Neural cell (in vitro differentiated cells): Measurements from ENCODE around the gene CCNK. TPM values are rescaled to one million over a fixed set of nuclear protein-coding genes. Genes with fewer than 3 reads are reported as not detected.

Experiments used
- H2AFZ ChIP-seq: fragments of 200-600, 300-800 bp; sonication (generic), shearing (Covaris generic); 2 replicates; pipeline ENCODE4 v1.6.0; 2014; ENCODE audit warnings: low read depth, mild to moderate bottlenecking, antibody characterized with exemption, low read length, moderate library complexity
- H3F3A ChIP-seq: fragments of 200-600 bp; shearing (Covaris generic); 2 replicates; pipeline ENCODE4 v1.6.1; 2016; ENCODE audit warnings: mild to moderate bottlenecking, moderate library complexity, mixed read lengths, antibody characterized with exemption, low read length; ENCODE audit not compliant: insufficient read depth, poor library complexity, severe bottlenecking
- H3K27ac ChIP-seq: fragments of 200-600, 300-800 bp; sonication (generic), shearing (Covaris generic); 2 replicates; pipeline ENCODE4 v1.5.1; 2014; ENCODE audit warnings: mild to moderate bottlenecking, low read length, moderate library complexity
- H3K27me3 ChIP-seq: fragments of 300-800, 200-600 bp; sonication (generic), shearing (Covaris generic); 2 replicates; pipeline ENCODE4 v1.6.0; 2014; ENCODE audit warnings: mild to moderate bottlenecking, low read depth, low read length, moderate library complexity; ENCODE audit not compliant: insufficient read depth
- H3K36me3 ChIP-seq: fragments of 300-800, 200-600 bp; sonication (generic), shearing (Covaris generic); 2 replicates; pipeline ENCODE4 v1.5.1; 2014; ENCODE audit warnings: mild to moderate bottlenecking, antibody characterized with exemption, low read length, moderate library complexity; ENCODE audit not compliant: insufficient read depth
- H3K4me2 ChIP-seq: fragments of 300-800, 200-600 bp; sonication (generic), shearing (Covaris generic); 2 replicates; pipeline ENCODE4 v1.6.0; 2014; ENCODE audit warnings: mild to moderate bottlenecking, low read length
- H3K4me3 ChIP-seq: fragments of 300-800, 200-600 bp; sonication (generic), shearing (Covaris generic); 2 replicates; pipeline ENCODE4 v1.5.1; 2014; ENCODE audit warnings: mild to moderate bottlenecking, low read length, moderate library complexity
- H3K79me2 ChIP-seq: fragments of 200-600 bp; shearing (Covaris generic); replicated peaks from 2 replicates; pipeline ENCODE4 v1.6.0; 2014; ENCODE audit warnings: mild to moderate bottlenecking, low read length, moderate library complexity; ENCODE audit not compliant: insufficient read depth
- H3K9ac ChIP-seq: fragments of 300-800, 200-600 bp; sonication (generic), shearing (Covaris generic); 2 replicates; pipeline ENCODE4 v1.6.1; 2016; ENCODE audit warnings: mild to moderate bottlenecking, low read length, mixed read lengths
- H3K9me2 ChIP-seq: fragments of 200-600 bp; shearing (Covaris generic); 2 replicates; pipeline ENCODE4 v1.6.1; 2016; ENCODE audit warnings: mild to moderate bottlenecking, low read length, mixed read lengths; ENCODE audit not compliant: insufficient read depth
- H3K9me3 ChIP-seq: fragments of 200-600, 300-800 bp; sonication (generic), shearing (Covaris generic); 2 replicates; pipeline ENCODE4 v1.6.1; 2016; ENCODE audit warnings: mild to moderate bottlenecking, mixed run types, low read length, moderate library complexity, mixed read lengths
- H4K20me1 ChIP-seq: fragments of 200-600 bp; shearing (Covaris generic); 2 replicates; pipeline ENCODE4 v1.6.1; 2016; ENCODE audit warnings: mild to moderate bottlenecking, mixed run types; ENCODE audit not compliant: insufficient read depth
- EP300 ChIP-seq: fragments of 450-650 bp; conservative IDR thresholded peaks from 2 replicates; pipeline ENCODE4 v1.6.1; 2014; ENCODE audit warnings: antibody characterized with exemption, mild to moderate bottlenecking, moderate library complexity; ENCODE audit not compliant: poor library complexity, severe bottlenecking
- EZH2 ChIP-seq: fragments of 200-600, 300-800 bp; shearing (Covaris generic), sonication (generic); IDR thresholded peaks from 2 replicates; pipeline ENCODE4 v1.6.1; 2014; ENCODE audit warnings: antibody characterized with exemption, low read length, borderline replicate concordance, mild to moderate bottlenecking; ENCODE audit not compliant: insufficient read depth, poor library complexity, severe bottlenecking
- MXI1 ChIP-seq: fragments of 450-650 bp; conservative IDR thresholded peaks from 2 replicates; pipeline ENCODE4 v1.6.1; 2014; ENCODE audit warnings: antibody characterized with exemption, mild to moderate bottlenecking; ENCODE audit not compliant: poor library complexity, severe bottlenecking
- POLR2AphosphoS5 ChIP-seq: IDR thresholded peaks from 2 replicates; pipeline ENCODE4 v1.6.1; 2012
- RAD21 ChIP-seq: fragments of 450-650 bp; conservative IDR thresholded peaks from 2 replicates; pipeline ENCODE4 v1.6.1; 2014; ENCODE audit warnings: antibody characterized with exemption, mild to moderate bottlenecking, moderate library complexity
- SMC3 ChIP-seq: fragments of 450-650 bp; conservative IDR thresholded peaks from 2 replicates; pipeline ENCODE4 v1.6.1; 2014; ENCODE audit warnings: antibody characterized with exemption, mild to moderate bottlenecking, moderate library complexity; ENCODE audit not compliant: poor library complexity
- TAF1 ChIP-seq: IDR thresholded peaks from 2 replicates; pipeline ENCODE4 v1.6.1; 2012; ENCODE audit warnings: low read depth
- polyA plus RNA-seq: library from polyadenylated mRNA; depleted of rRNA; stranded (reverse); fragments of >200 nt; gene quantifications from 2 replicates; pipeline ENCODE4 v1.2.3, GENCODE V29; 2014
- TF ChIP-seq, protein P1 (sequence below): IDR thresholded peaks from 2 replicates; pipeline ENCODE4 v1.6.1; 2012; ENCODE audit warnings: borderline replicate concordance
- TF ChIP-seq, protein P2 (sequence below): fragments of 450-650 bp; IDR thresholded peaks from 2 replicates; pipeline ENCODE4 v1.5.1; 2014; ENCODE audit warnings: antibody characterized with exemption, mild to moderate bottlenecking, moderate library complexity; ENCODE audit not compliant: poor library complexity, severe bottlenecking

Gene CCNK
- polyA plus RNA-seq, 1 donor from 2014 or later, result 11.2 TPM

DNA sequence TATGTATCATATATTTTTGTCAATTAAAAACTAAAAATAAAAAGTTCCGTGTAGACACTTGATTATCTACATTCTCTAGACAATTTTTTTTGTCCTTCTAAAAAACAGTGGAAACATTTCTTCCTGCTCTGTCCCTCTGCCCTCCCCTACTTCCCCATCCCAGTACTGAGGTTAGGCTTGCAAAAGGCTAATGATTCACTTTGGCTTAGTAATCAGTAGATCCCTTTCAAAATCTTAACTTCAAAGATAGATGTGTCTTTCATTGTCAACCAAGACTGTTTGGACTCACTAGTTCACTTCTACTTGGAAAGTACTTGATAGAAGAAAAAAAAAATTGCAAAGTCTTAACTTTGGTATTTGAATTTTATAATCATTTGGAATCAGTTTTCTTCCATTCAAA is 4.3 kb upstream of the CCNK start:
- no peak overlapping the region for H3K4me3 ChIP-seq
- H3K9me2 ChIP-seq, result no peaks in the 10 kb centered on the region
- no peak for TF ChIP-seq RAD21
- TF ChIP-seq MXI1, result no peak
- TF ChIP-seq, protein P1, sequence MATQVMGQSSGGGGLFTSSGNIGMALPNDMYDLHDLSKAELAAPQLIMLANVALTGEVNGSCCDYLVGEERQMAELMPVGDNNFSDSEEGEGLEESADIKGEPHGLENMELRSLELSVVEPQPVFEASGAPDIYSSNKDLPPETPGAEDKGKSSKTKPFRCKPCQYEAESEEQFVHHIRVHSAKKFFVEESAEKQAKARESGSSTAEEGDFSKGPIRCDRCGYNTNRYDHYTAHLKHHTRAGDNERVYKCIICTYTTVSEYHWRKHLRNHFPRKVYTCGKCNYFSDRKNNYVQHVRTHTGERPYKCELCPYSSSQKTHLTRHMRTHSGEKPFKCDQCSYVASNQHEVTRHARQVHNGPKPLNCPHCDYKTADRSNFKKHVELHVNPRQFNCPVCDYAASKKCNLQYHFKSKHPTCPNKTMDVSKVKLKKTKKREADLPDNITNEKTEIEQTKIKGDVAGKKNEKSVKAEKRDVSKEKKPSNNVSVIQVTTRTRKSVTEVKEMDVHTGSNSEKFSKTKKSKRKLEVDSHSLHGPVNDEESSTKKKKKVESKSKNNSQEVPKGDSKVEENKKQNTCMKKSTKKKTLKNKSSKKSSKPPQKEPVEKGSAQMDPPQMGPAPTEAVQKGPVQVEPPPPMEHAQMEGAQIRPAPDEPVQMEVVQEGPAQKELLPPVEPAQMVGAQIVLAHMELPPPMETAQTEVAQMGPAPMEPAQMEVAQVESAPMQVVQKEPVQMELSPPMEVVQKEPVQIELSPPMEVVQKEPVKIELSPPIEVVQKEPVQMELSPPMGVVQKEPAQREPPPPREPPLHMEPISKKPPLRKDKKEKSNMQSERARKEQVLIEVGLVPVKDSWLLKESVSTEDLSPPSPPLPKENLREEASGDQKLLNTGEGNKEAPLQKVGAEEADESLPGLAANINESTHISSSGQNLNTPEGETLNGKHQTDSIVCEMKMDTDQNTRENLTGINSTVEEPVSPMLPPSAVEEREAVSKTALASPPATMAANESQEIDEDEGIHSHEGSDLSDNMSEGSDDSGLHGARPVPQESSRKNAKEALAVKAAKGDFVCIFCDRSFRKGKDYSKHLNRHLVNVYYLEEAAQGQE, result no peak
- TF ChIP-seq, protein P2, sequence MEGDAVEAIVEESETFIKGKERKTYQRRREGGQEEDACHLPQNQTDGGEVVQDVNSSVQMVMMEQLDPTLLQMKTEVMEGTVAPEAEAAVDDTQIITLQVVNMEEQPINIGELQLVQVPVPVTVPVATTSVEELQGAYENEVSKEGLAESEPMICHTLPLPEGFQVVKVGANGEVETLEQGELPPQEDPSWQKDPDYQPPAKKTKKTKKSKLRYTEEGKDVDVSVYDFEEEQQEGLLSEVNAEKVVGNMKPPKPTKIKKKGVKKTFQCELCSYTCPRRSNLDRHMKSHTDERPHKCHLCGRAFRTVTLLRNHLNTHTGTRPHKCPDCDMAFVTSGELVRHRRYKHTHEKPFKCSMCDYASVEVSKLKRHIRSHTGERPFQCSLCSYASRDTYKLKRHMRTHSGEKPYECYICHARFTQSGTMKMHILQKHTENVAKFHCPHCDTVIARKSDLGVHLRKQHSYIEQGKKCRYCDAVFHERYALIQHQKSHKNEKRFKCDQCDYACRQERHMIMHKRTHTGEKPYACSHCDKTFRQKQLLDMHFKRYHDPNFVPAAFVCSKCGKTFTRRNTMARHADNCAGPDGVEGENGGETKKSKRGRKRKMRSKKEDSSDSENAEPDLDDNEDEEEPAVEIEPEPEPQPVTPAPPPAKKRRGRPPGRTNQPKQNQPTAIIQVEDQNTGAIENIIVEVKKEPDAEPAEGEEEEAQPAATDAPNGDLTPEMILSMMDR, result no peak
- TF ChIP-seq EP300, result no peak
- H4K20me1 ChIP-seq, result no peaks in the 10 kb centered on the region
- H3K4me2 ChIP-seq, result no peak overlapping the region
- no peaks in the 10 kb centered on the region for H3F3A ChIP-seq
- no peaks in the 10 kb centered on the region for H3K9me3 ChIP-seq
- no peaks in the 10 kb centered on the region for H3K36me3 ChIP-seq
- H3K27me3 ChIP-seq, result no peaks in the 10 kb centered on the region
- no peak overlapping the region for H2AFZ ChIP-seq
- H3K79me2 ChIP-seq, result peaks cover 60% of the 10 kb centered on the region
- H3K27ac ChIP-seq, result no peak overlapping the region
- H3K9ac ChIP-seq, result no peak overlapping the region

DNA sequence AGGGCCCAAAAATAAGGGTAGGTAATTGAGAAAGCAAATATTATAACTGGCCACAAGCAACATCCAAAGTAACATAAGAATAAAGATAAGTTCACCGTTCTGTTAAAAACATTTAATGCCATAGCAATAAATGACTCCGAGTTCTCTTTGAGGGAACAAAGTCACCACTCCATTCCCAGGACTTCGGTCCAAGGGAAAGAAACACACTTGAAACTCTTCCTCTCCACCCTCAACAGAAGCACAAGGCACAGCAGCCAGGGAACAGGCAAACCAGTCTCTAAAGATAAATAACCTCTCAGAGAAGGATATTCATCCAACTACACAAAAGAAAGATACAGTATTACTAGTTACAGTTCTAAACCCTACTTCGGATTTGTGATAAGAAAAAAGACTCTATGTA is 3.1 kb upstream of the CCNK start:
- TF ChIP-seq POLR2AphosphoS5 (no peak), MXI1 (no peak), EP300 (no peak), SMC3 (no peak), EZH2 (no peak), TAF1 (no peak), RAD21 (no peak)
- TF ChIP-seq, protein P2, result no peak
- TF ChIP-seq, protein P1, result no peak
- peaks cover 73% of the 10 kb centered on the region for H3K79me2 ChIP-seq
- no peaks in the 10 kb centered on the region for H3K9me3 ChIP-seq
- H2AFZ ChIP-seq, result no peak overlapping the region
- no peaks in the 10 kb centered on the region for H4K20me1 ChIP-seq
- no peaks in the 10 kb centered on the region for H3K36me3 ChIP-seq
- no peaks in the 10 kb centered on the region for H3K9me2 ChIP-seq
- no peak overlapping the region for H3K9ac ChIP-seq
- peak overlapping the region; percentile 87 for H3K4me3 ChIP-seq
- no peaks in the 10 kb centered on the region for H3F3A ChIP-seq
- no peaks in the 10 kb centered on the region for H3K27me3 ChIP-seq
- H3K27ac ChIP-seq, result no peak overlapping the region
- no peak overlapping the region for H3K4me2 ChIP-seq
